IPS DF 6.9 (cell line): ENCODE measurements around the gene HOXB5.

Experiments
- DNase-seq: peaks from one replicate; pipeline ENCODE4 v3.0.0-alpha.2; 2013; ENCODE audit warnings: low read depth, low spot score
- H3K27ac ChIP-seq: one replicate; pipeline ENCODE4 v1.5.1; 2013; ENCODE audit warnings: low read length, control low read depth
- H3K27me3 ChIP-seq: 2 replicates; pipeline ENCODE4 v1.6.1; 2013; ENCODE audit warnings: mild to moderate bottlenecking, low read length; ENCODE audit not compliant: control insufficient read depth, insufficient read depth
- H3K36me3 ChIP-seq: 2 replicates; pipeline ENCODE4 v1.6.1; 2013; ENCODE audit warnings: low read length; ENCODE audit not compliant: control insufficient read depth, insufficient read depth
- H3K4me1 ChIP-seq: 2 replicates; pipeline ENCODE4 v1.6.1; 2013; ENCODE audit warnings: low read length; ENCODE audit not compliant: control insufficient read depth, insufficient read depth
- H3K4me3 ChIP-seq: 2 replicates; pipeline ENCODE4 v1.5.1; 2013; ENCODE audit warnings: mild to moderate bottlenecking, low read length
- H3K9me3 ChIP-seq: 2 replicates; pipeline ENCODE4 v1.6.1; 2013; ENCODE audit warnings: low read length, inconsistent platforms; ENCODE audit not compliant: control insufficient read depth, insufficient read depth
- WGBS: extraction: QIAGEN DNeasy Blood & Tissue Kit; methylation state at CpG from one replicate; pipeline ENCODE4 v1.1.7; 2013; ENCODE audit warnings: mixed read lengths, missing lambda C conversion rate; ENCODE audit not compliant: insufficient read length, insufficient coverage; 5-methylcytosine and 5-hydroxymethylcytosine counted together

Gene HOXB5

GRCh38 chr17:48543854-48544348, 49.7 kb downstream of the HOXB5 start:
- H3K9me3 ChIP-seq: no peaks in the 10 kb centered on the region
- no peak for DNase-seq
- no peak overlapping the region for H3K27ac ChIP-seq
- H3K4me3 ChIP-seq: no peak overlapping the region
- WGBS: no CpG with 5 or more reads among the region's 20 CpGs
- H3K27me3 ChIP-seq: peaks cover 81% of the 10 kb centered on the region
- no peaks in the 10 kb centered on the region for H3K36me3 ChIP-seq
- peaks cover 6% of the 10 kb centered on the region for H3K4me1 ChIP-seq

DNA sequence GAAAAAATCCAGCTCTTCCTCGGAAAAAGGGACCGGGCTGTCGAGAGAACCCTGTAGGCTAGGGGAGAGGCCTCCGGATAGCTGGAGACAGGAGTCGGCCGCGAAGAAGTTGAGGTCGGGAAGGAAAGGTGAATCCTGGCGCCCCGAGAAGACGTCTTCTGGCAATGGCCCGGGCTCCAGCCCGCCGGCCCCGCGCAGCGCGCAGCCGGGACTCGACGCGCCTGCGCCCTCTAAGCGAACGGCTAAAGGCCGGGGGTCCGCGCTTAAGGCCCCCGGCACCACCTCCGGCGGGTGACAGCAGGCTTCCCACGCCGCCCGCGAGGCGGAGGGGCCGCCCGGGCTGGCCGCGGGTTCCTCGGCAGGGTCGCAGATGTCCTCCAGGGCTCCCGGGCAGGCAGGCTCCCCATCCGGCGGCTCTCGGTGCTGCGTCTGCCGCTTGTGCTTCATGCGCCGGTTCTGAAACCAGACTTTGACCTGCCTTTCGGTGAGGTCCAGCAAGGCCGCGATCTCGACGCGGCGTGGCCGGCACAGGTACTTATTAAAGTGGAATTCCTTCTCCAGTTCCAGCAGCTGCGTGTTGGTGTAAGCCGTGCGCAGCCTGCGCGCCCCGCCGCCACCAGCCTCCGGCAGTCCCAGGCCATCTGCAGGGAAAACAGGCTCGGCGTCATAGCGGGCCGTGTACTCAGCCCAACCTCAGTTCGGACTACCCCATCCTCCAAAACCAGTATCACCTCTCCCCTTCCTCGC, 50.3 kb downstream of the HOXB5 start:
- Histone ChIP-seq H3K4me1 (peaks cover 6% of the 10 kb centered on the region), H3K36me3 (no peaks in the 10 kb centered on the region), H3K27ac (no peak overlapping the region), H3K9me3 (no peaks in the 10 kb centered on the region), H3K27me3 (peaks cover 77% of the 10 kb centered on the region), H3K4me3 (peak overlapping the region; percentile 1; the same call in 1 of the 2 replicates)
- WGBS: no CpG with 5 or more reads among the region's 72 CpGs
- no peak for DNase-seq

- Histone ChIP-seq H3K4me3 (no peak overlapping the region), H3K4me1 (peaks cover 6% of the 10 kb centered on the region), H3K27me3 (peaks cover 73% of the 10 kb centered on the region), H3K36me3 (no peaks in the 10 kb centered on the region), H3K27ac (no peak overlapping the region), H3K9me3 (no peaks in the 10 kb centered on the region)
- WGBS: no CpG with 5 or more reads among the region's 12 CpGs
- DNase-seq: no peak
Measured at GRCh38 chr17:48542698-48543106, 50.9 kb downstream of the HOXB5 start.

DNA sequence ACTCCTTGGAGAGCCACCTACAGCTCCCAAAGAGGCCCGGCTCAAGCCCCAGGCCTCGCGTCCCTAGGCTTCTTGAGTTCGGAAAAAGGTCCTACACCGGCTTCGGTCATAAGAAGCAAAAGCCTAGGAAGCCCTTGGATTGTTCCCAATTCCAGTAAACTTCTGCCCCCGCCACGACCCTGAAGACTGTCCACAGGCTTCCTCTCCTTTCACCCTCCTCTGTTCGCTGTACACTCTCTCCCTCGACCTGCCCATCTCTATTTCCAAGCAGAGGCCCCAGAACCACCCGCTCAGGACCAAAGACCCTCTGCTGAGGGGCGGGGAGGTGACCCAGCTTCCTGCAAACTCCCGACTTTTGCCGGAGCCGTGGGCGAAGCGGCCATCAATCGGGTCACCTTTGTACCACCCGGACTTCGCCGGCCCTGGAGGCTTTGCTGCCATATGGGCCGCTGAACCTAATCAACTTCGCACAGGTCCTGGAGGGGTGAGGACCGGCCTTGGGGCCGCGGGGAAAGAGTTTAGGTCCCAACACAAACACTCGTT, 51.4 kb downstream of the HOXB5 start:
- Histone ChIP-seq H3K27me3 (peaks cover 68% of the 10 kb centered on the region), H3K36me3 (no peaks in the 10 kb centered on the region), H3K4me1 (peaks cover 6% of the 10 kb centered on the region), H3K4me3 (peak overlapping the region; percentile 39; the same call in 1 of the 2 replicates), H3K27ac (no peak overlapping the region), H3K9me3 (no peaks in the 10 kb centered on the region)
- WGBS: no CpG with 5 or more reads among the region's 27 CpGs
- no peak for DNase-seq

- H3K27me3 ChIP-seq: peaks cover 62% of the 10 kb centered on the region
- H3K27ac ChIP-seq: no peak overlapping the region
- no peak for DNase-seq
- H3K36me3 ChIP-seq: no peaks in the 10 kb centered on the region
- H3K4me3 ChIP-seq: peak overlapping the region; percentile 39; the same call in 1 of the 2 replicates
- peaks cover 5% of the 10 kb centered on the region for H3K4me1 ChIP-seq
- no CpG with 5 or more reads among the region's 36 CpGs for WGBS
- H3K9me3 ChIP-seq: no peaks in the 10 kb centered on the region
Measured at GRCh38 chr17:48541577-48542113, 51.9 kb downstream of the HOXB5 start.
